ENCODE results near the gene ZNF577. TPM values are rescaled to one million over a fixed set of nuclear protein-coding genes. Genes with fewer than 3 reads are reported as not detected.
A peak's percentile ranks its signal among the peaks of the same experiment; 100 is the strongest.

ZNF577 gene
- total and polyA plus RNA-seq, 2 of the 13 experiments (the other 11 are each of a cell fraction or from before 2014, with no cell fraction given), result 5.7 to 7.6 TPM

- H3K36me3 ChIP-seq (replicated peaks in 1 of 2; ENCODE audit: control insufficient read depth in 1 of 2, insufficient read depth in 2 of 2, low read length in 2 of 2), result peaks cover 30 to 58% of the 10 kb centered on the region in 2 experiments
- H2AFZ ChIP-seq (ENCODE audit: low read length), result no peak overlapping the region
- H3K9me3 ChIP-seq (ENCODE audit: low read length), result peaks cover 91% of the 10 kb centered on the region
- FAIRE-seq (no peak), ATAC-seq (no peak), DNase-seq (ENCODE audit: low spot score) (no peak)
- ChIA-PET CTCF (ENCODE audit: low intra/inter-chr PET ratio, low total read pairs) (no interaction called here), POLR2A (no interaction called here)
- no peak overlapping the region for H3K9ac ChIP-seq (ENCODE audit: insufficient read depth, low read depth, low read length)
- 100% methylated on average over 4 of the region's 4 CpGs for WGBS (ENCODE audit: low lambda C conversion rate)
- H3K79me2 ChIP-seq (ENCODE audit: insufficient read depth, low read length), result no peaks in the 10 kb centered on the region
- no peaks in the 10 kb centered on the region for H3K27me3 ChIP-seq (ENCODE audit: control insufficient read depth in 1 of 2, insufficient read depth in 2 of 2, low read length in 2 of 2)
- H3K4me3 ChIP-seq (replicated peaks in 1 of 3; ENCODE audit: insufficient read depth in 1 of 3, low read depth in 2 of 3, low read length in 3 of 3), result no peak overlapping the region
- in situ Hi-C loops (cut with HindIII; ENCODE audit: extremely low pct_ligation_motif_present, low pct_unique_long_range_greater_than_20kb), result no loop called here
- BruUV-seq (replicated peaks), result no TSS peak
- H3K4me1 ChIP-seq (ENCODE audit: insufficient read depth, low read length), result no peaks in the 10 kb centered on the region
- no peak overlapping the region for H3K4me2 ChIP-seq (ENCODE audit: low read depth, low read length)
- intact Hi-C loops (cut with micrococcal nuclease; ENCODE audit: unreplicated experiment), result no loop called here
- H3K27ac ChIP-seq (ENCODE audit: extremely low read length, insufficient read depth, low read length), result no peak overlapping the region
- peak; percentile 99 for TF ChIP-seq ZNF274 (CRISPR knock-in tag; IDR thresholded peaks at IDR 0.05)
- TF ChIP-seq ZNF33B (CRISPR knock-in tag; IDR thresholded peaks at IDR 0.05), result no peak
- H4K20me1 ChIP-seq (ENCODE audit: insufficient read depth, low read length), result no peaks in the 10 kb centered on the region
These were observed 14.7 kb downstream of the ZNF577 start for GRCh38 chr19:51873097-51873496.

- Histone ChIP-seq H3K4me2 (ENCODE audit: low read depth, low read length) (no peak overlapping the region), H3K4me3 (replicated peaks in 1 of 3; ENCODE audit: insufficient read depth in 1 of 3, low read depth in 2 of 3, low read length in 3 of 3) (no peak overlapping the region), H3K4me1 (ENCODE audit: insufficient read depth, low read length) (no peaks in the 10 kb centered on the region), H4K20me1 (ENCODE audit: insufficient read depth, low read length) (no peaks in the 10 kb centered on the region), H3K27ac (ENCODE audit: extremely low read length, insufficient read depth, low read length) (no peak overlapping the region), H3K9me3 (ENCODE audit: low read length) (peaks cover 96% of the 10 kb centered on the region), H3K79me2 (ENCODE audit: insufficient read depth, low read length) (no peaks in the 10 kb centered on the region), H3K9ac (ENCODE audit: insufficient read depth, low read depth, low read length) (no peak overlapping the region), H3K27me3 (ENCODE audit: control insufficient read depth in 1 of 2, insufficient read depth in 2 of 2, low read length in 2 of 2) (no peaks in the 10 kb centered on the region), H2AFZ (ENCODE audit: low read length) (no peak overlapping the region), H3K36me3 (replicated peaks in 1 of 2; ENCODE audit: control insufficient read depth in 1 of 2, insufficient read depth in 2 of 2, low read length in 2 of 2) (no peaks in the 10 kb centered on the region)
- BruUV-seq (replicated peaks), result no TSS peak
- 36% methylated on average over 2 of the region's 2 CpGs for WGBS (ENCODE audit: low lambda C conversion rate)
- in situ Hi-C loops (cut with HindIII; ENCODE audit: extremely low pct_ligation_motif_present, low pct_unique_long_range_greater_than_20kb) (no loop called here), intact Hi-C loops (cut with micrococcal nuclease; ENCODE audit: unreplicated experiment) (no loop called here)
- CTCF ChIA-PET (ENCODE audit: low intra/inter-chr PET ratio, low total read pairs), result no interaction called here
- POLR2A ChIA-PET, result no interaction called here
- TF ChIP-seq ZNF383 (CRISPR knock-in tag; IDR thresholded peaks at IDR 0.05; ENCODE audit: borderline replicate concordance) (no peak), ZNF274 (CRISPR knock-in tag; IDR thresholded peaks at IDR 0.05) (peak; percentile 90; the same call in 1 of the 2 replicates)
- ATAC-seq (no peak), FAIRE-seq (no peak), DNase-seq (ENCODE audit: low spot score) (no peak)
These were observed 25.7 kb downstream of the ZNF577 start for GRCh38 chr19:51861870-51862622.
